Measurements from ENCODE around the gene SHLD1.

The SHLD1 gene

DNA sequence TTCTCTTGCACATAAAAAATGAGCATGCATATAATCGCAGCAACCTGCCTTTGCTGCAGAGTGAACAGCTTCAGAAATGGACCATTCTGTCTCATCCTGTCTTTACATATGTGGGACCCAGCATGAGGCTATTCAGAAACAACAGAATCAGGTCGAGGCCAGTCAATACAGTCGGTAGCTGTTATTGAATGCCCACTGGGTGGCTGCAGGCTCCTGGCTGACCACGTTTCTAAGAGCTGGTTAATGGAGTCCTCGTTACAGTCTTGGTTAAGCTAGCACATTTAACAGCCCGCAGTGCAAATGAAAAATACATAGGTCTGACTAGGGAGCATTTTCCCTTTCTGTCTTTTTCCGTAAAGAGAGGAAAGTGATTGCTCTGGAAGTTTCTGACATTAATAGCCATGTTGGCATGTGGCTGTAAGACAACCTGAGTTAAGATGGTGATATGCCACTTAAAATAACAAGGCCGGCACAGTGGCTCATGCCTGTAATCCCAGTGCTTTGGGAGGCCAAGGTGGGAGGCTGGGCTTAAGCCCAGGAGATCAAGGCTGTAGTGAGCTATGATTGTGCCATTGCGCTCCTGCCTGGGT, 75.0 kb downstream of the SHLD1 start:
- TF ChIP-seq, protein P1, sequence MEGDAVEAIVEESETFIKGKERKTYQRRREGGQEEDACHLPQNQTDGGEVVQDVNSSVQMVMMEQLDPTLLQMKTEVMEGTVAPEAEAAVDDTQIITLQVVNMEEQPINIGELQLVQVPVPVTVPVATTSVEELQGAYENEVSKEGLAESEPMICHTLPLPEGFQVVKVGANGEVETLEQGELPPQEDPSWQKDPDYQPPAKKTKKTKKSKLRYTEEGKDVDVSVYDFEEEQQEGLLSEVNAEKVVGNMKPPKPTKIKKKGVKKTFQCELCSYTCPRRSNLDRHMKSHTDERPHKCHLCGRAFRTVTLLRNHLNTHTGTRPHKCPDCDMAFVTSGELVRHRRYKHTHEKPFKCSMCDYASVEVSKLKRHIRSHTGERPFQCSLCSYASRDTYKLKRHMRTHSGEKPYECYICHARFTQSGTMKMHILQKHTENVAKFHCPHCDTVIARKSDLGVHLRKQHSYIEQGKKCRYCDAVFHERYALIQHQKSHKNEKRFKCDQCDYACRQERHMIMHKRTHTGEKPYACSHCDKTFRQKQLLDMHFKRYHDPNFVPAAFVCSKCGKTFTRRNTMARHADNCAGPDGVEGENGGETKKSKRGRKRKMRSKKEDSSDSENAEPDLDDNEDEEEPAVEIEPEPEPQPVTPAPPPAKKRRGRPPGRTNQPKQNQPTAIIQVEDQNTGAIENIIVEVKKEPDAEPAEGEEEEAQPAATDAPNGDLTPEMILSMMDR (IDR thresholded peaks at IDR 0.05), result no peak
- Histone ChIP-seq H3K27me3 (no peaks in the 10 kb centered on the region), H3K4me3 (ENCODE audit: low read depth in 1 of 2, low read length in 1 of 2) (no peak overlapping the region), H3K36me3 (no peaks in the 10 kb centered on the region), H3K4me1 (ENCODE audit: control insufficient read depth in 1 of 2, insufficient read depth in 1 of 2, low read depth in 1 of 2, low read length in 1 of 2) (peaks cover 15 to 20% of the 10 kb centered on the region in 2 experiments), H3K27ac (no peak overlapping the region), H3K9me3 (no peaks in the 10 kb centered on the region)

GRCh38 chr20:5827098-5827853, 77.1 kb downstream of the SHLD1 start:
- no peaks in the 10 kb centered on the region for H3K27me3 ChIP-seq
- TF ChIP-seq, protein P1 (IDR thresholded peaks at IDR 0.05), result no peak
- no peaks in the 10 kb centered on the region for H3K9me3 ChIP-seq
- H3K36me3 ChIP-seq, result no peaks in the 10 kb centered on the region
- no peak overlapping the region for H3K4me3 ChIP-seq (ENCODE audit: low read depth in 1 of 2, low read length in 1 of 2)
- peaks cover 11 to 17% of the 10 kb centered on the region in 2 experiments for H3K4me1 ChIP-seq (ENCODE audit: control insufficient read depth in 1 of 2, insufficient read depth in 1 of 2, low read depth in 1 of 2, low read length in 1 of 2)
- H3K27ac ChIP-seq, result no peak overlapping the region

DNA sequence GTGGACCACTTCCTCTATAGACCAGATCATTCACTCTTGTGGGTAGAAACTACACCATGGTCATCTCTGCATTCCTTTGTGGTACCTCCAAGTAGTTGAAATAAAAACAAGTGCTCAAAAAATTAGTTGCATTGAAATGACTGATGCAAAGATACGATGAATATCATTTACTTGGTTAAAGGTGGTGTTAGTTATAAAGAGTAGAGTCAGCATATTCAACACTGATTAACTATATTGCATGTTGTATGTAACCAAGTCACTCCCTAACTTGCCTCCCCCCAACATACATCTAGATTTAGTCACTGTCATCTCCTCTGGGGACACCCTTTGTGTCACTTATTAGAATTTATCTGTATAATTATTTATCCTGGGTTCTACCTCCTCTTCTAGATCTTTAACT, 77.7 kb downstream of the SHLD1 start:
- Histone ChIP-seq H3K4me3 (ENCODE audit: low read depth in 1 of 2, low read length in 1 of 2) (no peak overlapping the region), H3K36me3 (no peaks in the 10 kb centered on the region), H3K4me1 (ENCODE audit: control insufficient read depth in 1 of 2, insufficient read depth in 1 of 2, low read depth in 1 of 2, low read length in 1 of 2) (peaks cover 8 to 15% of the 10 kb centered on the region in 2 experiments), H3K27ac (no peak overlapping the region), H3K9me3 (no peaks in the 10 kb centered on the region), H3K27me3 (no peaks in the 10 kb centered on the region)
- TF ChIP-seq, protein P1 (IDR thresholded peaks at IDR 0.05), result no peak

- H3K36me3 ChIP-seq, result no peaks in the 10 kb centered on the region
- peaks cover 17 to 19% of the 10 kb centered on the region in 2 experiments for H3K4me1 ChIP-seq (ENCODE audit: control insufficient read depth in 1 of 2, insufficient read depth in 1 of 2, low read depth in 1 of 2, low read length in 1 of 2)
- no peaks in the 10 kb centered on the region for H3K27me3 ChIP-seq
- no peaks in the 10 kb centered on the region for H3K9me3 ChIP-seq
- H3K27ac ChIP-seq, result no peak overlapping the region
- TF ChIP-seq, protein P1 (IDR thresholded peaks at IDR 0.05), result no peak
- no peak overlapping the region for H3K4me3 ChIP-seq (ENCODE audit: low read depth in 1 of 2, low read length in 1 of 2)
Observed at GRCh38 chr20:5829241-5829809, 79.1 kb downstream of the SHLD1 start.

GRCh38 chr20:5831539-5832237, 81.5 kb downstream of the SHLD1 start:
- H3K27me3 ChIP-seq, result no peaks in the 10 kb centered on the region
- H3K27ac ChIP-seq, result no peak overlapping the region
- TF ChIP-seq, protein P1 (IDR thresholded peaks at IDR 0.05), result no peak
- H3K4me1 ChIP-seq (ENCODE audit: control insufficient read depth in 1 of 2, insufficient read depth in 1 of 2, low read depth in 1 of 2, low read length in 1 of 2), result peaks cover 35 to 42% of the 10 kb centered on the region in 2 experiments
- H3K4me3 ChIP-seq (ENCODE audit: low read depth in 1 of 2, low read length in 1 of 2), result no peak overlapping the region
- no peaks in the 10 kb centered on the region for H3K36me3 ChIP-seq
- H3K9me3 ChIP-seq, result no peaks in the 10 kb centered on the region
